Measurements from ENCODE around the gene ATP8B1. TPM values are rescaled to one million over a fixed set of nuclear protein-coding genes. Genes with fewer than 3 reads are reported as not detected.

The ATP8B1 gene
- total and polyA plus RNA-seq, 2 of the 8 experiments (the other 6 are each of a cell fraction or from before 2014, with no cell fraction given): 1.1 to 4.6 TPM

DNA sequence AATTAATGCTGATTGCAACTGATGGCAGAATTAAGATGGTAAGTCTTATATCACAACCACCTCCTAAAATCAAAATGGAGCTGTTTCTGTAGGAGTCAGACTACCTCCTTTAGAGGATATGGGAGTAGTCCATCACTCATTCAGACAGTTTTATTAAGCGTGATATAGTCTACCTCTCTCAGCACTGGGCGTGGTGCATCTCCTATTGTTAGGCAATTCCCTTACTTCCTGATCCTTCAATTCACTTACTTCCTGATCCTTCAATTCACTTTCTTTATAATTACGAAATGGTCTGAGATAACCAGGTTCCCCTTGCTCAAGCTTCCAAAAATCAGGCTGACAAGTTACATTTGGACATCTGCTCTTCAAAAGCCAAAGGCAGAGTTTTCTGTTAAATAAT, 31.9 kb downstream of the ATP8B1 start:
- Histone ChIP-seq H3K79me1 (ENCODE audit: low read depth, low read length) (no peaks in the 10 kb centered on the region), H4K91ac (replicated peaks; ENCODE audit: insufficient read length, low read length) (no peak overlapping the region), H2AK5ac (ENCODE audit: low read depth, low read length) (no peak overlapping the region), H2BK12ac (ENCODE audit: low read depth, low read length) (no peak overlapping the region), H2BK15ac (ENCODE audit: low read length) (no peak overlapping the region), H3K27me3 (replicated peaks in 1 of 4; ENCODE audit: control insufficient read depth in 3 of 4, extremely low read depth in 1 of 4, insufficient read depth in 3 of 4, low read length in 3 of 4) (no peaks in the 10 kb centered on the region; a peak in 1 of 7 replicates), H3K4me1 (replicated peaks in 1 of 4; ENCODE audit: control insufficient read depth in 3 of 4, insufficient read depth in 4 of 4, low read length in 3 of 4) (peaks cover 0 to 5% (median 2%) of the 10 kb centered on the region in 4 experiments; a peak in 3 of 7 replicates), H3K56ac (replicated peaks; ENCODE audit: insufficient read length, low read depth, low read length) (no peak overlapping the region), H3K36me3 (ENCODE audit: control insufficient read depth in 2 of 4, insufficient read depth in 4 of 4, low read length in 3 of 4) (no peaks in the 10 kb centered on the region), H3K4me2 (ENCODE audit: insufficient read depth in 1 of 2, low read depth in 2 of 2, low read length in 2 of 2) (no peak overlapping the region), H2BK120ac (replicated peaks; ENCODE audit: low read depth, low read length) (no peak overlapping the region), H4K20me1 (replicated peaks in 1 of 2; ENCODE audit: control insufficient read depth in 1 of 2, insufficient read depth in 2 of 2, low read length in 2 of 2) (peaks cover 0 to 2% of the 10 kb centered on the region in 2 experiments), H3K4ac (replicated peaks; ENCODE audit: insufficient read length, low read depth, low read length) (no peak overlapping the region), H3K79me2 (ENCODE audit: control insufficient read depth in 1 of 2, insufficient read depth in 2 of 2, low read length in 2 of 2) (no peaks in the 10 kb centered on the region), H3K27ac (ENCODE audit: low read depth, low read length) (no peak overlapping the region), H3K23ac (ENCODE audit: insufficient read length) (no peak overlapping the region), H3K9me3 (ENCODE audit: insufficient read depth in 2 of 2, low read depth in 1 of 2, low read length in 1 of 2) (no peaks in the 10 kb centered on the region), H3K14ac (ENCODE audit: insufficient read length) (no peak overlapping the region), H3K18ac (ENCODE audit: extremely low read depth, low read length) (no peak overlapping the region), H4K5ac (ENCODE audit: insufficient read length, low read depth, low read length) (no peak overlapping the region), H3K23me2 (ENCODE audit: low read depth, low read length) (no peaks in the 10 kb centered on the region), H2AFZ (ENCODE audit: low read length) (no peak overlapping the region), H2BK5ac (ENCODE audit: low read depth, low read length) (no peak overlapping the region), H4K8ac (ENCODE audit: extremely low read depth, insufficient read depth, low read length) (no peak overlapping the region), H2BK20ac (ENCODE audit: low read length) (no peak overlapping the region), H3K9ac (replicated peaks in 1 of 4; ENCODE audit: extremely low read depth in 1 of 4, low read depth in 3 of 4, low read length in 3 of 4) (no peak overlapping the region), H3K4me3 (ENCODE audit: extremely low read depth in 1 of 4, insufficient read depth in 2 of 4, low read depth in 3 of 4, low read length in 4 of 4) (no peak overlapping the region)
- FAIRE-seq (no peak), DNase-seq (ENCODE audit: low read depth in 1 of 2, low spot score in 2 of 2) (no peak)
- CTCF ChIA-PET (ENCODE audit: partially characterized antibody): no interaction called here
- POLR2A ChIA-PET (ENCODE audit: partially characterized antibody): no interaction called here
- 75% methylated on average over 3 of the region's 3 CpGs; no CpG with 5 or more reads in 1 of the 2 experiments for WGBS, 2 experiments (ENCODE audit: extremely low coverage in 1 of 2, insufficient coverage in 1 of 2, insufficient read length in 1 of 2, insufficient replicate concordance in 2 of 2, low coverage in 1 of 2, low lambda C conversion rate in 2 of 2, missing lambda C conversion rate in 1 of 2)
- TF ChIP-seq SRF (IDR thresholded peaks at IDR 0.05; ENCODE audit: low read depth, low read length) (no peak), BACH1 (IDR thresholded peaks at IDR 0.05; ENCODE audit: low read length) (no peak), RAD21 (IDR thresholded peaks at IDR 0.05 in 1 of 2, conservative IDR thresholded peaks at IDR 0.05 in 1 of 2; ENCODE audit: low read depth in 2 of 2, low read length in 2 of 2) (no peak), FOSL1 (IDR thresholded peaks at IDR 0.05; ENCODE audit: insufficient read depth, low read depth, low read length) (no peak), CBX5 (IDR thresholded peaks at IDR 0.05; ENCODE audit: low read depth, low read length) (no peak), HDAC6 (IDR thresholded peaks at IDR 0.05; ENCODE audit: low read depth, low read length) (no peak), RNF2 (IDR thresholded peaks at IDR 0.05; ENCODE audit: borderline replicate concordance, low read depth, low read length, missing control alignments, poor library complexity, severe bottlenecking) (no peak), SIRT6 (IDR thresholded peaks at IDR 0.05; ENCODE audit: low read length) (no peak), CHD2 (IDR thresholded peaks at IDR 0.05; ENCODE audit: low read length) (no peak), ZNF274 (IDR thresholded peaks at IDR 0.05; ENCODE audit: borderline replicate concordance, extremely low read depth, low read length) (no peak), SP4 (IDR thresholded peaks at IDR 0.05; ENCODE audit: low read length) (no peak)
- TF ChIP-seq, protein P1, sequence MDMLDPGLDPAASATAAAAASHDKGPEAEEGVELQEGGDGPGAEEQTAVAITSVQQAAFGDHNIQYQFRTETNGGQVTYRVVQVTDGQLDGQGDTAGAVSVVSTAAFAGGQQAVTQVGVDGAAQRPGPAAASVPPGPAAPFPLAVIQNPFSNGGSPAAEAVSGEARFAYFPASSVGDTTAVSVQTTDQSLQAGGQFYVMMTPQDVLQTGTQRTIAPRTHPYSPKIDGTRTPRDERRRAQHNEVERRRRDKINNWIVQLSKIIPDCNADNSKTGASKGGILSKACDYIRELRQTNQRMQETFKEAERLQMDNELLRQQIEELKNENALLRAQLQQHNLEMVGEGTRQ (IDR thresholded peaks at IDR 0.05; ENCODE audit: low read length): no peak

All from H1 (cell line).